Mucosa of gallbladder (tissue), 1 donor: ENCODE results near the gene PTMS. TPM values are rescaled to one million over a fixed set of nuclear protein-coding genes. Genes with fewer than 3 reads are reported as not detected.
A peak's percentile ranks its signal among the peaks of the same experiment; 100 is the strongest.

Experiments used
- DNase-seq: peaks from one replicate; pipeline ENCODE4 v3.0.0-alpha.2; 2020; ENCODE audit warnings: low spot score
- total RNA-seq: library from RNA; stranded (reverse); gene quantifications from one replicate; pipeline ENCODE4 v1.2.1, GENCODE V29; 2021
- donor health status: DM: no; HTN: no; CAD: no.

The PTMS gene
- total RNA-seq, 1 donor from 2014 or later: 293 TPM

DNA sequence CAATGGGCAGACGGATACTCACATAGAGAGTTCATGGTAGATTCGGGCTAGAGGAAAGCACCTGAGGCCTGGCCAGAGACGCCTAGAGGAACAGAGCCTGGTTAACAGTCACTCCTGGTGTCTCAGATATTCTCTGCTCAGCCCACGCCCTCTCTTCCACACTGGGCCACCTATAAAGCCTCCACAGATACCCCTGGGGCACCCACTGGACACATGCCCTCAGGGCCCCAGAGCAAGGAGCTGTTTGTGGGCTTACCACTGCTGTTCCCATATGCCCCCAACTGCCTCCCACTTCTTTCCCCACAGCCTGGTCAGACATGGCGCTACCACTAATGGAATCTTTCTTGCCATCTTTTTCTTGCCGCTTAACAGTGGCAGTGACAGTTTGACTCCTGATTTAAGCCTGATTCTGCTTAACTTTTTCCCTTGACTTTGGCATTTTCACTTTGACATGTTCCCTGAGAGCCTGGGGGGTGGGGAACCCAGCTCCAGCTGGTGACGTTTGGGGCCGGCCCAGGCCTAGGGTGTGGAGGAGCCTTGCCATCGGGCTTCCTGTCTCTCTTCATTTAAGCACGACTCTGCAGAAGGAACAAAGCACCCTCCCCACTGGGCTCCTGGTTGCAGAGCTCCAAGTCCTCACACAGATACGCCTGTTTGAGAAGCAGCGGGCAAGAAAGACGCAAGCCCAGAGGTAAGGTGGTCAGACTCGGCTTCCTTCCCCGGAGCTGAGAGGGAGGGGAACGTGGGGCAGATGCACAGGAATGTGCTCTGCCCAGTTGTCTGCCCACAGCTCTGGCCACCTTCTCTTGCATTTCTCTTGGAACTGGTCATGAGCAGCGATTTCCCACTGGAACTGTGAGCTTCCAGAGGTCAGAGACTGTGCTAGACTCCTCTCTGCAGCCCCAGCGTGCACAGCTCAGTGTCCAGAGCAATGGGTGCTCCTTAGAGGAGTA is 23.1 kb downstream of the PTMS start, which contains the start of gene CD4:
Gene CD4, plus strand, starts transcription at position 557 of the 953 bp plus-strand sequence. CDS start 10,611 bp downstream, outside the sequence.
- DNase-seq: peak; percentile 68

DNA sequence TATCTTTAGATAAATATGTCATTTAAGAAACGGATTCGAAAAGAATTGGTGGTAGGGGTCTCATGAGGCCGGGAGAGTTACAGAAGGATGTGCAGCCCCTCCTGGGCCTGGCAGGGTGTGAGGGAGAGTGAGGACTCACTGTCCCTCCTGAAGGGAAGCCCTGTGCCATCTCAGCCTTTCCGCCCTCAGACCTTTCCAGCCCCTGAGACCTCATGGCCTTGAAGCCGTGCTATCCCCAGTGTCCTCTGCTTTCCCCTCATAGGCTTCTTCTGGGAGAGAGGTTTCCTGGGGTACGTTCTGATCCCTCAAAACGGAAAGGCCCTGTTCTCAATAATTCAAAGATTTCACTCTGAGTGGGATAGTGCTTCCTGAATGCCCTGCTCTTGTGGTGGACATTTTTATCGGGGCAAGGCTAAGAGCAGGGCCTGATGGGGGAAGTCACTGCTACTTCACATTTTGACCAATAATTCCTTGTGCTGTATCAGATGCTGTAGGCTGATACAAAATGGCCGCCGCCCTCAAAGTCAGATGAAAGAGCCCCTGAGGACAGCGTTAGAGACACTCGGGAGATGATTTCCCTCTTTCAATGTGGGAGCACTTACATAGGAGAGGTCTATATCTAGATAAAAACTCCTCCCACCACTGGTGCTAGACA is 24.5 kb downstream of the PTMS start:
- DNase-seq: no peak

DNA sequence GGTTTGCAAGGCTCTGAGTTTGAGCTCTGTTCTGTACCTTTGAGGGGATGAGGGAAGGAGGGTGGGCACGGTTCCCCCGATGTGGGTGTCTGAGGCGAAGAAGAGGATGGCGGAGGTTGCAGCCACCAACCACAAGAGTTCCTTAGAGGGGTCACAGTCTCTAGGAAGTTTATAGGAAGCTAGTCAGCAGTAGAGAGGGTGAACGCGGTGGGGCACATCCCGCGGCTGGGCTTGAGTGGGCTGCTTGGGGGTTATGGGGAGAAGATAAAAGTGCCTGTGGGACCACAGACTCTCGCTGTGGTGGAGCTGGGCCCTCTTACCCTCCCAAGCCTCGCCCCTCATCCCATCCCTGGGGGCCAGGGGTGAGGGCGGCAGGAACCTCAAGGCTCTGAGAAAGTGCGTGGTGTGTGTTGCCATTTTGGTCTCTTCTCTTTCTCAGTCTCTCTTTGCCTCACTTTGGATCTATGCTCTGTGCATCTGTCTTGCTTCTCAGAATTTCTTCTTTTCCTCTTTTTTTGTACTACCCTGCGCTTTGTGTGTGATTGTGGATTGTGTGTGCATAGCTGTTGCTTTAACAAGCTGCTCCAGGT is 25.9 kb downstream of the PTMS start:
- no peak for DNase-seq

DNA sequence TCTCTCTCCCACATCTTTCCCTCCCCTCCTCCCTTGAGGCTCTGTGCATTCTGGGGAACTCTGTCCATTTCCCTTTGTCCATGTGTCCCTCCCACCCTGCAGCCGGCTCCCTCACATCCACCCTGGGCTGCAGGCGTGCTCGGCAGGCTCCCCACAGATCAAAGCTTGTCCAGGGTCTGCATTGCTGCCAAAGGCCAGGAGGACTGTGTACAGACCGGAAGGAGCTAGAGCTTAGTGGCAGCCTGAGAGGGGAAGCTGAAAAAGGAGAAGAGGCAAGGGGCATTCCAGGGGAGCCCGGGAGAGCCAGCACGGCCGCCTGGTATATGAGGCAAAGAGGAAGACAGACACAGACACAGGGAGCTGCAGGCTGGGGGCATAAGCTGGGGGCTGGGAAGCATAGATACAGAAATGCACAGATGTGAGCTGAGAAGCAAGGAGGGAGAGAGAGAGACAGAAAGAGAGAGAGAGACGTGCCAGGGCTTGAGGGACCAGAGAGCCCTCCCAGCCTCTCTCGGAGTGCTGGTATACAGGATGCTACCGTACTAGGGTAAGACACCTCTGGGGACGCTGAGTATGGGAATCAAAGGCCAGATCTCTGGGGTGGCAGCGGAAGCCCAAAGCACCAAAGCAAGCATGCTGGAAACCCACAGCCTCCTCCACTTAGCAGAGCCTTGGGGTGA is 26.5 kb downstream of the PTMS start:
- DNase-seq: no peak

DNA sequence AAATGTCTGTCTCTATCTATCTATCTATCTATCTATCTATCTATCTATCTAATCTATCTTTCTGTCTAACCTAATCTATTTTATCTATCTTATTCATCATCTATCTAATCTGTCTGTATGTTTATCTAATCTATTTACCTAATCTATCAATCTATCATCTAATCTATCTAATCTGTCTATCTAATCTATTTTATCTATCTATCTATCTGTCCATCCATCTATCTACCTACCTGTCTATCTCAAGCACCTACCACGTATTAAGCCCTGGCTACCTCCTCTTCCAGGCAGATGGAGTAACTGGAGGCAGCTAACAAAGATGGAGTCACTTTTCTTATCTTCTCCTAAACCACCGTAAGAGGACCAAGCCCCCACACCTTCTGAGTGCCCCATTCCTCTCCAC is 28.9 kb downstream of the PTMS start:
- DNase-seq: no peak

DNA sequence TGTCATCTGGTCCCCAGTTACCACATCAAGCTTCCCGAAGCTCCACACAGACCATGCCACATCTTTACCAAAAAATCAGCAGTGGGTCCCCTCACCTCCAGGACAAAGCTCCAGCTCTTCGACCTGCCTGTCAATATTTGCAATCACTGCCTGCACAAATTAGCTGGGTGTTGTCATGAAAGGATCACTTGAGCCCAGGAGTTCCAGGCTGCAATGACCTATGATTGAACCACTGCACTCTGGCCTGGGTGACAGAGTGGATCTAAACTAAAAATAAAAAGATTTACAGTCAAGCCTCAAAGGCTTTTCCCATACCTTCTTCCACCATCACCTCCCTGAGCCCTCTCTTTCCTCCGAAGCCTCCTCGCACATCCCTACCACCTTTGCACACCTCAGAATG is 30.4 kb downstream of the PTMS start:
- DNase-seq: no peak

DNA sequence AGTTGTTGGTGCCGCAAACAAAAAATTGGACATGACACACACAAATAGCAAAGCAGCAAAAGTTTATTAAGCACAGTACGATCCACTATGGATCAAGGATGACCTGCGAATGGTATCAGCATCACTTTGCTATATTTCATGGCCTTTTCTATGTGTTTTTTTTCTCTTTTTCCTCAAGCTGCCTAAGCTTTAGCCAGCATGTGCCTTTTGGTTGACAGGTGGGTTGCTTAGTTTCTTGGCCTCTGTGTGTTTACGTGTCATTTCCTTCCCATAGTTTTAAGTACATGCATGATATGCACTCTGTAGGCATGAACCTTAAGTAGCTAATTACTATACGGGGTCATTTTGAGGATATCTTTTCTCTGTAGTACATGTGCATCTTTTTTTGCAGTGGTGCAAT is 33.0 kb downstream of the PTMS start:
- DNase-seq: no peak

DNA sequence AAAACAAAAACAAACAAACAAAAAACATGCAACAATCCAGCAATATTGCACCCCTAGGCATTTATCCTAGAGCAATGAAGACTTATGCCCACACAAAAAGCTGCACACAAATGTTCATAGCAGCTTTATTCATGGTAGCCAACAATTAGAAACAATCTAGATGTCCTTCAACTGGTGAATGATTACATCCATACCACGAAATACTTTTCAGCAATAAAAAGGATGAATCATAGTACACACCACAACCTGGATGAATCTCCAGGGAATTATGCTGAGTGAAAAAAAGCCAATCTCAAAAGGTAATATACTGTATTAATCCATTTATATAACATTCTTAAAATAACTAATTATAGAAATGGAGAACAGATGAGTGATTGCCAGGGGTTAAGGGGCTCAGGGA is 41.0 kb downstream of the PTMS start:
- DNase-seq: no peak

DNA sequence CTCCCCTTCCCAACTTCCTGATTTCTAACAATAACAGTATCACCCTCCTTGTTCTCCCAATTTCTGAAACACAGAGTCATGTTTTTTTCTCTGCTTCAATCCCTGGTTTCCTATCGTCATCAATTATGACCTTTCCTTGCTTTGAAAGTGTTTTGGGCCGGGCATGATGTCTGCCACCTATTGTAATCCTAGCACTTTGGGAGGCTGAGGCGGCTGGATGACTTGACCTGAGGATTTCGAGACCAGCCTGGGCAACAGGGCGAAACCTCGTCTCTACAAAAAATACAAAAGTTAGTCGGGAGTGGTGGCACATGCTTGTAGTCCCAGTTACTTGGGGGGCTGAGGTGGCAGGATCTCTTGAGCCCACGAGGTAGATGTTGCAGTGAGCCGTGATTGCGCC is 42.9 kb downstream of the PTMS start:
- DNase-seq: no peak

DNA sequence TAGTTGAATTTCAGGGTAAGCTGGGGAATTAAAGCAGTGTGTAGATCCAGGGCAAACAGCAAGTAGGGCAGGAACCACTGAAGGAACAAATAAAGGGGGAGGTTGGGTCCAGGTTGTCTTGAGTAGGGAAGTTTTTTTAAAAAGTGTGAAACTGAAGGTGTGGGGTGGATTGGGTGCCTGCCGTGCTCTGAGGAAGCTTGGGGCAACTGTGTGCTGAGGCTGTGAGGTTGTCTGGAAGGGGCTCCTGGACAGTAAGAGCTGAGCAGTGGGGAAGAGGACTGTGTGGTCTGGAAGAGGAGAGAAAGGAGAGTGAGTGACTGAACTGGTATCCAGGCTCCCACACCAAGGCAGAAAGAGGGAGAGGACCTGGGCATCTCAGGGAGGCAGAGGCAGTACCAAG is 44.6 kb downstream of the PTMS start:
- DNase-seq: no peak

DNA sequence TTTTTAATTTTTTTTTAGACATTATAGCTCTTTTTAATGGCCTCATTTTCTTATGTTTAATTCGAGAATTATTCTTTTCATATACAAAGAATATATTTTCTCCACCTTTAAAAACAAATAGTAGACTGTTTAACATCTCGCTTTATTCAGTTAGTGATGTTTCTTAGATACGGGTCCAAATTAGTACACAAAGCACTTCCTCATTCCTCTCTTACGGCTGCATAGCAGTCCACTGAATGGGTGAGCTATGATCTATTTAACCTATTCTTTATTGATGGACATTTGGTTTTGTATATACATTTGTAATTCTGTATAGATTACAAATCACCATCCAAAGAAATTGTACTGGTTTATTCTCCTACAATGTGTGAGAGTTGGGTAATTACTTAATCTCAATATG is 47.2 kb downstream of the PTMS start:
- DNase-seq: no peak

DNA sequence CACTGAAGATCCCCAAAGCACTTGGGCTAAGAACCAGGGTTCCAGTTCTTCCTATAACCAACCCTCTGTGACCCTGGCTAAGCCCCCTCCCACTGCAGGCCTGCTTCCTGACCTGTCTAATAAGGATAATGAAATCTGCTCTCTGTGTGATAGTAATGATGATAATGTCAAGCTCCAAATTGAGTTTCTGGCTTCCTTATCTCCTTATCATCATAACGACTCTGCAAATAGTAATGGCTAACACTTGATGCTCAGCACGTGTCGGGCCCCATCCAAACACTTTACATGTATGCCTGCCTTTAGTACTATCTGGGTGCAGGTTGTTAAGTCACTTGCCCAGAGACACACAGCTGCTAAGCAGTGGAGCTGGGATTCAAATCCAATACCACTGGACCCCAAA is 50.4 kb downstream of the PTMS start:
- DNase-seq: no peak

DNA sequence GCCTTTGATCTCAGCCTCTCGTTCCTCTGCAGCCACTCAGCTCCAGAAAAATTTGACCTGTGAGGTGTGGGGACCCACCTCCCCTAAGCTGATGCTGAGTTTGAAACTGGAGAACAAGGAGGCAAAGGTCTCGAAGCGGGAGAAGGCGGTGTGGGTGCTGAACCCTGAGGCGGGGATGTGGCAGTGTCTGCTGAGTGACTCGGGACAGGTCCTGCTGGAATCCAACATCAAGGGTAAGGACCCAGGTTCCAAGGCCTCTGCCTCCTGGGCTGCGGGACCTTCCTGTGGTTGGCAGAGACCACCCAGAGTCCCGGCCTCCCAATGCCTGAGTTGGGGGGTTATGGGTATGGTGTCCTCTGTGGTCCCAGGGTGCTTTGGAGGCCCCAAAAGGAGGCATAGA is 50.9 kb downstream of the PTMS start:
- no peak for DNase-seq

DNA sequence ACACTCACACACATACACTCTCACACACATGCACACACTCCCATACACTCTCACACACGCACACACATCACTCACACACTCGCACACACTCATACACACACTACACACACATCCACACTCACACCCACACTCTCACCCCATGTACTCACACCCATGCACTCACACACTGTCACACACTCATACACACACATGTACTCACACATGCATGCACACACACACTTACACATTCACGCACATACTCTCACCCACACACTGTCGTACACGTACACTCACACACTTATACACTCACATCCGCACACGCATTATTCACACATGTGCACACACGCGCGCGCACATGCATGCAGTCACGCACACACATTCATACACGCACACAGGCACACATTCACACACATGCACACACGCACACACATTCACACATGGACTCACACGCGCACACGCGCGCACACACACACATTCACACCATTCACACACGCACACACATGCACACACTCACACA is 51.5 kb downstream of the PTMS start:
- DNase-seq: no peak

DNA sequence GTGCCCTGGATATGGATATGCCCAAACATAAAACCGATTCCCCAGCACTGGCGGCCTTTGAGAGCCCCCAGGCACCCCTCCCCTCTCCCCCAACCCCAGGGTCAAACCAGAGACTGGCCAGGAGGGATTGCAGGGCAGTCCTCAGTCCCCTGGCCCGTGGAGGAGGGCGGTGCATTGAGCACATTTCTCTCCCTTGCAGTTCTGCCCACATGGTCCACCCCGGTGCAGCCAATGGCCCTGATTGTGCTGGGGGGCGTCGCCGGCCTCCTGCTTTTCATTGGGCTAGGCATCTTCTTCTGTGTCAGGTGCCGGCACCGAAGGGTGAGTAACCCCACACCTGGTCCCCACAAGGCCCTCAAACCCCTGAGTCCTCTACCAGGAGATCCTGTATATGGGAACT is 52.1 kb downstream of the PTMS start:
- no peak for DNase-seq

DNA sequence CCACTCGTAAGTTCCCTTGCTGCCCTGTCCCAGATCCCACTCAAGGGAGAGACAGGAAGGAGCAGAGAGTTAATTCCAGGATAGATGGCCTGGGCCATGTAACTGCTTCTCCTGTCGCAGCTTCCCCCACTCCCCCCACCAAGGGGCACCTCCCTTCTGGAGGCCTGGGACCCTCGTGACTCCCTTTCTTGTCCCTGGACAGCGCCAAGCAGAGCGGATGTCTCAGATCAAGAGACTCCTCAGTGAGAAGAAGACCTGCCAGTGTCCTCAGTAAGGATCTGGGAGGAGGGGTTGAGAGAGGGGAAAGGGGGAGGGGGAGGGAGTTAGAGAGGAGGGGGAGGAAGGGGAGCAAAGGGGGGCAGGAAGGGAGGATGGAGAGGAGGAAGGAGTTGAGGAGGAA is 52.5 kb downstream of the PTMS start:
- DNase-seq: no peak

DNA sequence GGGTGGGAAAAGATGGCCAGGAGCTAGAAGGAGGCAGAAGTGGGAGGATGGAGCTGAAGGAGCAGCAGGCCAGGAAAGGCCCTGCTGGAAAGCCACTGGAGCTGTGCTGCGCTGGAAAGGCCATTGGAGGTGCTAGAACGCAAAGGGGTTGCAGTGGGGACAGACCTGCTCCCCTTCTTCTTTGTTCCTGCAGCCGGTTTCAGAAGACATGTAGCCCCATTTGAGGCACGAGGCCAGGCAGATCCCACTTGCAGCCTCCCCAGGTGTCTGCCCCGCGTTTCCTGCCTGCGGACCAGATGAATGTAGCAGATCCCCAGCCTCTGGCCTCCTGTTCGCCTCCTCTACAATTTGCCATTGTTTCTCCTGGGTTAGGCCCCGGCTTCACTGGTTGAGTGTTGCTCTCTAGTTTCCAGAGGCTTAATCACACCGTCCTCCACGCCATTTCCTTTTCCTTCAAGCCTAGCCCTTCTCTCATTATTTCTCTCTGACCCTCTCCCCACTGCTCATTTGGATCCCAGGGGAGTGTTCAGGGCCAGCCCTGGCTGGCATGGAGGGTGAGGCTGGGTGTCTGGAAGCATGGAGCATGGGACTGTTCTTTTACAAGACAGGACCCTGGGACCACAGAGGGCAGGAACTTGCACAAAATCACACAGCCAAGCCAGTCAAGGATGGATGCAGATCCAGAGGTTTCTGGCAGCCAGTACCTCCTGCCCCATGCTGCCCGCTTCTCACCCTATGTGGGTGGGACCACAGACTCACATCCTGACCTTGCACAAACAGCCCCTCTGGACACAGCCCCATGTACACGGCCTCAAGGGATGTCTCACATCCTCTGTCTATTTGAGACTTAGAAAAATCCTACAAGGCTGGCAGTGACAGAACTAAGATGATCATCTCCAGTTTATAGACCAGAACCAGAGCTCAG is 53.2 kb downstream of the PTMS start:
- no peak for DNase-seq

DNA sequence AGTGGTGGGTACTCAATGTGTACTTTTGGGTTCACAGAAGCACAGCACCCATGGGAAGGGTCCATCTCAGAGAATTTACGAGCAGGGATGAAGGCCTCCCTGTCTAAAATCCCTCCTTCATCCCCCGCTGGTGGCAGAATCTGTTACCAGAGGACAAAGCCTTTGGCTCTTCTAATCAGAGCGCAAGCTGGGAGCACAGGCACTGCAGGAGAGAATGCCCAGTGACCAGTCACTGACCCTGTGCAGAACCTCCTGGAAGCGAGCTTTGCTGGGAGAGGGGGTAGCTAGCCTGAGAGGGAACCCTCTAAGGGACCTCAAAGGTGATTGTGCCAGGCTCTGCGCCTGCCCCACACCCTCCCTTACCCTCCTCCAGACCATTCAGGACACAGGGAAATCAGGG is 54.0 kb downstream of the PTMS start:
- no peak for DNase-seq
